H1 (cell line): ENCODE data around the gene WDFY1. TPM values are rescaled to one million over a fixed set of nuclear protein-coding genes. Genes with fewer than 3 reads are reported as not detected.

ENCODE experiments used
- CTCF ChIA-PET: fragments of 300-600 bp; sonication (Branson Sonifier 250); formaldehyde crosslinking; loops from one replicate; lab custom pipeline; 2021; ENCODE audit not compliant: partially characterized antibody; lab: Charles Lee
- POLR2A ChIA-PET: fragments of 300-600 bp; sonication (Branson Sonifier 250); formaldehyde crosslinking; loops from one replicate; lab custom pipeline; 2021; ENCODE audit warnings: inconsistent platforms; ENCODE audit not compliant: partially characterized antibody; lab: Charles Lee
- DNase-seq, 2 experiments: peaks; one replicate each; pipeline versions ENCODE4 v3.0.0 to v3.0.0-alpha.2; 2010 to 2022; ENCODE audit warnings: low spot score in 2 of 2, low read depth in 1 of 2, mixed read lengths in 1 of 2
- FAIRE-seq: peaks from 2 replicates; lab custom pipeline; 2011; peaks lifted over from hg19 to GRCh38; lab: Jason Lieb, UNC
- H2AFZ ChIP-seq: 2 replicates; pipeline ENCODE4 v1.8.1; 2012; ENCODE audit warnings: low read length, inconsistent platforms
- H2AK5ac ChIP-seq: 2 replicates; pipeline ENCODE4 v1.6.1; 2013; ENCODE audit warnings: low read depth, low read length
- H2BK120ac ChIP-seq: replicated peaks from 2 replicates; pipeline ENCODE3; 2013; ENCODE audit warnings: low read depth, low read length, inconsistent platforms
- H2BK12ac ChIP-seq: 2 replicates; pipeline ENCODE4 v1.6.1; 2013; ENCODE audit warnings: low read depth, low read length
- H2BK15ac ChIP-seq: 2 replicates; pipeline ENCODE4 v1.6.1; 2013; ENCODE audit warnings: low read length
- H2BK20ac ChIP-seq: 2 replicates; pipeline ENCODE4 v1.6.1; 2013; ENCODE audit warnings: low read length
- H2BK5ac ChIP-seq: 2 replicates; pipeline ENCODE4 v1.6.1; 2013; ENCODE audit warnings: low read depth, low read length
- H3K14ac ChIP-seq: 2 replicates; pipeline ENCODE4 v1.6.1; 2013; ENCODE audit warnings: inconsistent platforms; ENCODE audit not compliant: insufficient read length
- H3K18ac ChIP-seq: 2 replicates; pipeline ENCODE4 v1.6.1; 2013; ENCODE audit warnings: low read length; ENCODE audit errors: extremely low read depth
- H3K23ac ChIP-seq: 2 replicates; pipeline ENCODE4 v1.6.1; 2013; ENCODE audit warnings: inconsistent platforms; ENCODE audit not compliant: insufficient read length
- H3K23me2 ChIP-seq: 2 replicates; pipeline ENCODE4 v1.6.1; 2013; ENCODE audit warnings: low read depth, low read length
- H3K27ac ChIP-seq: 2 replicates; pipeline ENCODE4 v1.6.1; 2011; ENCODE audit warnings: low read depth, low read length, inconsistent platforms
- H3K27me3 ChIP-seq, 4 experiments: replicated peaks in 1 of 4; 1 replicate in 1 of 4; 2 replicates in 3 of 4; pipeline versions ENCODE4 v1.6.1 to v1.8.1; 2011 to 2013; ENCODE audit warnings: low read length in 3 of 4, mild to moderate bottlenecking in 3 of 4, inconsistent platforms in 2 of 4, mixed read lengths in 2 of 4, moderate library complexity in 1 of 4; ENCODE audit not compliant: control insufficient read depth in 3 of 4, insufficient read depth in 3 of 4; ENCODE audit errors: extremely low read depth in 1 of 4
- H3K36me3 ChIP-seq, 4 experiments: 2 replicates each; pipeline versions ENCODE4 v1.6.1 to v1.8.1; 2011 to 2013; ENCODE audit warnings: mild to moderate bottlenecking in 4 of 4, low read length in 3 of 4, moderate library complexity in 2 of 4, control low read depth in 1 of 4, inconsistent platforms in 1 of 4; ENCODE audit not compliant: insufficient read depth in 4 of 4, control insufficient read depth in 2 of 4
- H3K4ac ChIP-seq: replicated peaks from 2 replicates; pipeline ENCODE3; 2013; ENCODE audit warnings: low read length, low read depth, mixed read lengths, inconsistent platforms; ENCODE audit not compliant: insufficient read length
- H3K4me1 ChIP-seq, 4 experiments: replicated peaks in 1 of 4; 1 replicate in 1 of 4; 2 replicates in 3 of 4; pipeline versions ENCODE4 v1.6.1 to v1.8.1; 2011 to 2013; ENCODE audit warnings: low read length in 3 of 4, inconsistent platforms in 2 of 4, mixed read lengths in 1 of 4; ENCODE audit not compliant: insufficient read depth in 4 of 4, control insufficient read depth in 3 of 4
- H3K4me2 ChIP-seq, 2 experiments: 2 replicates each; pipeline versions ENCODE4 v1.6.1 to v1.8.1; 2011 to 2013; ENCODE audit warnings: low read depth in 2 of 2, low read length in 2 of 2, control low read depth in 1 of 2, inconsistent platforms in 1 of 2, mild to moderate bottlenecking in 1 of 2; ENCODE audit not compliant: insufficient read depth in 1 of 2
- H3K4me3 ChIP-seq, 4 experiments: fragments of 200-600, 300-600 bp in 1 of 4; sonication (generic), shearing (Covaris generic), sonication (Bioruptor Twin) in 1 of 4; 2 replicates each; pipeline versions ENCODE4 v1.5.1 to v1.8.1; 2011 to 2016; ENCODE audit warnings: low read length in 4 of 4, low read depth in 3 of 4, control low read depth in 2 of 4, inconsistent platforms in 2 of 4, mild to moderate bottlenecking in 2 of 4, mixed read lengths in 1 of 4, moderate library complexity in 1 of 4; ENCODE audit not compliant: insufficient read depth in 2 of 4; ENCODE audit errors: extremely low read depth in 1 of 4
- H3K56ac ChIP-seq: replicated peaks from 2 replicates; pipeline ENCODE3; 2013; ENCODE audit warnings: low read depth, mild to moderate bottlenecking, mixed read lengths, low read length, inconsistent platforms; ENCODE audit not compliant: insufficient read length
- H3K79me1 ChIP-seq: 2 replicates; pipeline ENCODE4 v1.6.1; 2013; ENCODE audit warnings: low read depth, low read length, control low read depth
- H3K79me2 ChIP-seq, 2 experiments: 2 replicates each; pipeline versions ENCODE4 v1.6.1 to v1.8.1; 2012 to 2013; ENCODE audit warnings: low read length in 2 of 2, mild to moderate bottlenecking in 2 of 2, inconsistent platforms in 1 of 2; ENCODE audit not compliant: insufficient read depth in 2 of 2, control insufficient read depth in 1 of 2
- H3K9ac ChIP-seq, 4 experiments: replicated peaks in 1 of 4; 1 replicate in 1 of 4; 2 replicates in 3 of 4; pipeline versions ENCODE4 v1.6.1 to v1.8.1; 2011 to 2013; ENCODE audit warnings: low read depth in 3 of 4, low read length in 3 of 4, control low read depth in 2 of 4, mild to moderate bottlenecking in 2 of 4, moderate library complexity in 2 of 4, inconsistent platforms in 1 of 4; ENCODE audit errors: extremely low read depth in 1 of 4
- H3K9me3 ChIP-seq, 2 experiments: 2 replicates each; pipeline versions ENCODE4 v1.6.1 to v1.8.1; 2012 to 2013; ENCODE audit warnings: mild to moderate bottlenecking in 2 of 2, moderate library complexity in 2 of 2, control low read depth in 1 of 2, inconsistent platforms in 1 of 2, low read depth in 1 of 2, low read length in 1 of 2, mixed read lengths in 1 of 2; ENCODE audit not compliant: insufficient read depth in 2 of 2
- H4K20me1 ChIP-seq, 2 experiments: replicated peaks in 1 of 2; 2 replicates each; pipeline versions ENCODE3 to v1.8.1; 2011 to 2013; ENCODE audit warnings: inconsistent platforms in 2 of 2, low read length in 2 of 2, mild to moderate bottlenecking in 1 of 2; ENCODE audit not compliant: insufficient read depth in 2 of 2, control insufficient read depth in 1 of 2
- H4K5ac ChIP-seq: 2 replicates; pipeline ENCODE4 v1.6.1; 2013; ENCODE audit warnings: low read length, low read depth, mixed read lengths, inconsistent platforms; ENCODE audit not compliant: insufficient read length
- H4K8ac ChIP-seq: 2 replicates; pipeline ENCODE4 v1.8.0; 2013; ENCODE audit warnings: mild to moderate bottlenecking, moderate library complexity, low read length, inconsistent platforms; ENCODE audit not compliant: insufficient read depth; ENCODE audit errors: extremely low read depth
- H4K91ac ChIP-seq: replicated peaks from 2 replicates; pipeline ENCODE3; 2013; ENCODE audit warnings: low read length, mixed read lengths, inconsistent platforms; ENCODE audit not compliant: insufficient read length
- ATF3 ChIP-seq: IDR thresholded peaks from 2 replicates; pipeline ENCODE4 v1.6.1; 2011; ENCODE audit warnings: low read depth, mild to moderate bottlenecking, low read length; ENCODE audit not compliant: insufficient read depth
- GTF2F1 ChIP-seq: IDR thresholded peaks from 2 replicates; pipeline ENCODE4 v1.6.1; 2012; ENCODE audit warnings: low read depth, low read length, improper control_type of control experiment, borderline replicate concordance
- KDM1A ChIP-seq: fragments of 200-600, 300-600 bp; sonication (generic); IDR thresholded peaks from 2 replicates; pipeline ENCODE4 v1.7.1; 2016; ENCODE audit warnings: mild to moderate bottlenecking, low read length, borderline replicate concordance
- SIRT6 ChIP-seq: IDR thresholded peaks from one replicate; pipeline ENCODE4 v1.7.1; 2012; ENCODE audit warnings: low read length, inconsistent platforms
- SIX5 ChIP-seq: IDR thresholded peaks from 2 replicates; pipeline ENCODE4 v1.6.1; 2011; ENCODE audit warnings: mild to moderate bottlenecking, low read depth, low read length
- WGBS, 2 experiments: shearing (Covaris generic) in 1 of 2; methylation state at CpG; one replicate each; pipeline versions ENCODE4 v1.1.6 to v1.1.7; 2013 to 2015; ENCODE audit warnings: low lambda C conversion rate in 2 of 2, mixed read lengths in 2 of 2, inconsistent platforms in 1 of 2, low coverage in 1 of 2, missing lambda C conversion rate in 1 of 2; ENCODE audit not compliant: insufficient replicate concordance in 2 of 2, insufficient coverage in 1 of 2, insufficient read length in 1 of 2; ENCODE audit errors: extremely low coverage in 1 of 2, missing lambda C conversion rate in 1 of 2; 5-methylcytosine and 5-hydroxymethylcytosine counted together
- polyA plus RNA-seq, 7 experiments: library from polyadenylated mRNA; depleted of rRNA in 3 of 7; stranded (reverse) in 5 of 7; unstranded in 2 of 7; fragments of >200 nt in 5 of 7; fragments of 200-250 nt in 2 of 7; gene quantifications; 1 replicate in 5 of 7; 2 replicates in 1 of 7; 4 replicates in 1 of 7; pipeline versions ENCODE4 v1.2.1 to v1.2.3, GENCODE V29; 2011 to 2013; ENCODE audit warnings: missing spikeins in 2 of 7, mixed read lengths in 2 of 7
- total RNA-seq: library from RNA; stranded (reverse); fragmentation: NEBNext Ultra II Directional; extraction: Animal tissue kit (Norgen Biotek cat#: 25700); gene quantifications from 2 replicates; pipeline ENCODE4 v1.2.1, GENCODE V29; 2021

The WDFY1 gene
- total and polyA plus RNA-seq, 2 of the 8 experiments (the other 6 are each of a cell fraction or from before 2014, with no cell fraction given) = 68.4 to 94.7 TPM

- Histone ChIP-seq H2BK15ac (no peak overlapping the region), H4K5ac (no peak overlapping the region), H3K36me3 (peaks cover 7 to 51% (median 17%) of the 10 kb centered on the region in 4 experiments), H2BK12ac (no peak overlapping the region), H2BK5ac (no peak overlapping the region), H3K4me3 (no peak overlapping the region), H3K9ac (no peak overlapping the region), H3K23ac (no peak overlapping the region), H3K27me3 (no peaks in the 10 kb centered on the region), H2AK5ac (no peak overlapping the region), H2BK20ac (no peak overlapping the region), H4K91ac (no peak overlapping the region), H4K20me1 (no peaks in the 10 kb centered on the region), H2BK120ac (no peak overlapping the region), H3K56ac (no peak overlapping the region), H3K79me2 (no peaks in the 10 kb centered on the region), H3K23me2 (no peaks in the 10 kb centered on the region), H2AFZ (no peak overlapping the region), H3K27ac (no peak overlapping the region), H3K4ac (no peak overlapping the region), H4K8ac (no peak overlapping the region)
- ChIA-PET CTCF (interaction anchor here (0.8 to 1.3 kb wide), 3 partner anchors 10 to 71 kb away, joined by 3 to 5 read pairs (median 4); no protein-coding TSS in a partner anchor), POLR2A (no interaction called here)
- DNase-seq = no peak
- TF ChIP-seq GTF2F1 = no peak
- no peak for TF ChIP-seq ATF3
- no peak for TF ChIP-seq SIRT6
- TF ChIP-seq SIX5 = no peak
- no peak for TF ChIP-seq KDM1A
- TF ChIP-seq, all 59 proteins: peak for 0
- Histone ChIP-seq H3K9me3 (no peaks in the 10 kb centered on the region), H3K79me1 (no peaks in the 10 kb centered on the region), H3K18ac (no peak overlapping the region), H3K14ac (no peak overlapping the region), H3K4me2 (no peak overlapping the region), H3K4me1 (peaks cover 0 to 4% (median 0%) of the 10 kb centered on the region in 4 experiments; a peak in 1 of 7 replicates)
- WGBS, 2 experiments = 88% methylated on average over 6 of the region's 6 CpGs; no CpG with 5 or more reads in 1 of the 2 experiments
- FAIRE-seq = no peak
Measured at GRCh38 chr2:223900066-223900465, 45.1 kb downstream of the WDFY1 start.
